HG02973 (cell line): ENCODE data around the gene PISD.

ENCODE experiments used
- ATAC-seq: cut with Tn5 transposase; IDR thresholded peaks from one replicate; pipeline ENCODE4 v1.9.1; 2021; ENCODE audit warnings: moderate library complexity; ENCODE audit not compliant: unreplicated experiment

The PISD gene

GRCh38 chr22:31626427-31627150 lies 35.4 kb downstream of the PISD start:
- ATAC-seq = no peak

GRCh38 chr22:31625661-31626426 lies 36.2 kb downstream of the PISD start:
- ATAC-seq = no peak

DNA sequence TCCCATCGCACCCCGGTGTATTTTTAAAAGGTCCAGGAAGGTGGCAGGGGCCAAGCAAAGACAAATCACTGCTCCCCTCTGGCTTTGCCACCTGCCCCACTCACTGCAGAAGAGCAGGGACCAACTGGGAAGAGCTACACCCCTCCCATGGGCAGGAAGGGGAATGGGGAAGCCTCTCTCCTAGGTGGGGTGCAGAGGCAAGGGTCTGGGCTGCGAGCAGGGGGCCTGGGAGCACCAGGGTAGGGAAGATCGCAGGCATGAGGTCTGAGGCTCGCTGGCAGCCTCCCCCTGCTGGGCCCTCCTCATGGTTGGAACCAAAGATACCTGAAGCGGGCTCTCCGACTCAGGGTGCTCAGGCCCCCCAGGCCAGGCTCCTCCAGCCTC lies 36.8 kb downstream of the PISD start:
- no peak for ATAC-seq

DNA sequence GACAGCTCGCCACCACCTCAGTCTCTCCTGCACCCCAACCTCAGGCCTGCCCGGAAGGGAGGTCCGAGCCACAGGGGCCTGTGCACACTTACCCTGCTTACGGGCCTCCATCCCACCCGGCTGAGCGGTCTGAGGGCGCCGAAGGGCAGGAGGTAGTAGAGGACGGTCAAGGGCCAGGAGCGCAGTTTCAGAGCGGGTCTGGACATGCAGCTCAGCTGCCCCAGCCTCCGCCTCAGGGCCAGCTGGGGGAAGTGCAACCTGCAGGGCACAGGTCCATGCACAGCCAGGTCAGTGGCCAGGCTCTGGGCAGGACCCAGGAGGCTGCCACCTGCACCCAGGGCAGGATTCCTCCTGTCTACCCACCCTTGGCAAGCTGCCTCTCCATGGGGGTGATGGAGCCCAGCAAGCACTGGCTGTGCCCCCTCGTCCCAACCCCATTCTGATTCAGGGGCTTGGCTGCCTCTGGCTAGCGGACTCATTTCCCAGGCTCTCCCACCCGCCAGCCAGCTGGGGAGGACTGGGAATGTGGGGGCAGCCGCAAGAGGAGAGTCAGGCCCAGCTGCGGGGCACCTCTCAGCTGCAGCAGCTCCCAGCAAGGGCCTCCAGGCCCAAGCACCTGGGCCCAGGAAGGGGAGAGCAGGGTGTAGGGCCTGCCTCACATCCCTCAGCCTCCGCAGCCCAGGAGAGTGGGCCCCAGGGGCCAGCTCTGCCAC lies 38.3 kb downstream of the PISD start:
- ATAC-seq = no peak

DNA sequence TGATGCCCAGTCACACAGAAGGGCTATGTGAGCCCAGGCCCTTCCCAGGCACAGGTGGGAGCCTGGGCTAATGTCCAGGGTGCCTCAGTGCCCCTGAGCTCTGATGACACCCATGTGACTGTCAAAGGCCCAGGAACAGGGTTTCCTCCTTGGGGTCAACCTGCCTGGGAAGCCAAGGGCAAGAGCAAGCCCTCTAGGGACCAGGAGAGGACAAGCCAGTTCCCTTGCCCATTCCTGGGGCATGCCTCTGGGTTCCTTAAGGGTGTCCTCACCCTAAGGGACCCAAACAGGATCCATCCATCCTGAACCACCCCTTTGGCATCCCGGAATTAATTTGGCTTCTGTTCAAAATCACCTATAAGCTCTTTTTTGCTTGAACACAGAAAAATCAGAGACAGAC lies 39.0 kb downstream of the PISD start:
- no peak for ATAC-seq

DNA sequence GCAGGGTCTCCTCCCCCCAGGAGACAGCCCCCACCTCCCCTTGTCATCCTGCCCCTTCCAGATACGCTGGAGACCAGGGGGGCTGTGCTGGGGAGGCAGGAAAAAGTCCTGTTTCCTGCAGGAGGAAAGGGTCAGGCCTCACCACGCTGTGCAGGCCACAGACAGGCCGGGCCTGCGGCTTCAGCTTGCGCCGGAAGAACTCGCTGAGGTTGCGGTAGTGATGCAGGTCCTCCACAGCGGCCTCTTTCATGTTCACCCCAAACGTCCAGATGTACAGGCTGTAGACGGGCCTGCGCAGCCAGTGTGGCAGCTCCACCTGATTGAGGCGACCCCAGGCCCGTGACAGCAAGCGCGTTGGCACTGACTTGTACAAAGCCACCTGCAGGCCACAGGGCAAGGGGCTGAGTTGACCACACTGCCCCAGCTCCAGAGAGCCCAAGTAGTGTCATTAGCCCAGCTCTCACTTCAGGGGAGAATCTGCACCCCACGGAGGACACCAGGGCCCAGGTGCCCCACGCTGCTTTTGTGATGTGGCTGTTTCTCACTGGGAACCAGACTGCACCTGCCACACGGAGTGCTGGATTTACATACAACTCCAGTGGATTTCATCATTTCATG lies 40.4 kb downstream of the PISD start:
- no peak for ATAC-seq

GRCh38 chr22:31620756-31621480 lies 41.1 kb downstream of the PISD start:
- no peak for ATAC-seq

GRCh38 chr22:31619611-31620300 lies 42.3 kb downstream of the PISD start:
- no peak for ATAC-seq

DNA sequence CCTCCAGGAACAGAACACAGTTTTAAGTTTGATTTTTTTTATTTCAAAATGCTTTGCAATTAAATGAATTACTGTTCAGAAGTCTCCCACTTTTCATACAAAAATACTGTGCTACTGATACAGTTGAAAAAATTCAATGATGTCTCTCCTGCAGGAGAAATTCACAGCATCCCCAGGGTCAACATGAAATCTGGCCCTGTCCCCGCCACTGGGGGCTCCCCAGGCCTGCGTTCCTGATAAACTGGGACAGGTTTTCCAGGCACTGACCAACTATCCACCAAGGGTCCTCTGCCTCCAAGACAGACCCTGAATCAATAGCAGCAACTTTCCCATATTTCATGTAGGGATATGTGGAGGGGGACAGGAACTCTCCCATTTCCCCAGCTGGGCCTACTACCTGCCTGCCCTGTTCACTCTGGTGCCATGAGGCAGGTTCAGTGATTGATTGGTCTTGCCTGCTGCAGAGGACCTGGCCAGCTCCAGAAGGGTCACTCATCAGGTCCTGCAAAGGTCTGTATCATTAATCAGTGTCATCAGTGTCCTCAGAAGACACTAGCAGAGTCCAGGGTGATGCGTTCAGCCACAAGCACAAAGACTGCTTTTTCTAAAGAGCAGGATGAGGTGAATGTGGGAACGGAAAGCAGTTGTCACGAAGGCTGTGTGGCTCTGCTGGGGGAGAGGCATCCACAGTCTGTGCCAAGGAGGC lies 43.4 kb downstream of the PISD start:
- no peak for ATAC-seq

DNA sequence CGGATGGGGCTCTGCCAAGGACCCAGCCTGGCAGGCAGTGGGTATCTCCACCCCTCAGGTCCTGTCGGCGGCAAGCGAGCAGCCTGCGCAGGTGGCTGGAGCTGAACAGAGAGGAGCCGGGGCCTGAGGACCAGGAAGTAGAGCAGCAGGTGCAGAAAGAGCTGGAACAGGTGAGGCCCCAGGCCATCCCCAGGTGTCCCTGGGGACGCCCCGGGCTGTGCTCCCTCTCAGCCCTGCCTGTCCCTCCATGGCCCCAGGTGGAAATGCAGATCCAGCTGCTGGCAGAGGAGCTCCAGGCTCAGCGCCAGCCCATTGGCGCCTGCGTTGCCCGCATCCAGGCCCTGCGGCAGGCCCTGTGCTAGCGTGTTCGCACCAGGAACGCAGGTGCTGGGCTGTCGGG lies 44.0 kb downstream of the PISD start:
- ATAC-seq = no peak

DNA sequence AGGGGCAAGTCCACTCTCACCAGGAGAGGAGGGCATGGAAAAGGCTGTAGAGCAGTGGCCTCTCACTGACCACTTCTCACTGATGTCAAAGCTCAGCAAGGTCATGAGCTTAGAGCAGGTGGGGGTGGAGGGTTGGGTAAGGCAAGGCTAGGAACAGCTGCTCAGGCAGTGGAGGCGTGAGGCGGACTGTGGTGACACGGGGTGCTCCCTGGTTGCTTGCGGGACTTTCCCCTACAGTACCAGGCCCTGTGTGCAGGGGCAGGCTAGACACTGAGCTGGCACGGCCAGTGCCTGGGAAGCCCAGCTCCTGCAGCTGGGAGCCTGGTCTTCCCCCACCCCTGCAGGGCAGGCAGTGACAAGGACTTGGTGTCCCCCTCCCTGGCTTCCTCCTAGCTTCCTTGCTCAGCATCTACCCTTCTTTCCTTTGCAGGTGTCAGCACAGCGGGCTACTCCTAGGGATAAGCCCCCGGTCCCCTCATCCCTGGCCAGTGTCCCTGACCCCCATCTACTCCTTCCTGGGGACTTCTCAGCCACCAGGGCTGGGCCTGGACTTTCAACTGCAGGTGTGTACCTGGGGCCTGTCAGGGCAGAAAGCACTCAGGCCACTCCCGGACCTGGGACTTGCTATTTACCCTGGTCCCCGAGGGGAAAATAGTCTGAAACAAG lies 45.6 kb downstream of the PISD start:
- peak; percentile 58 for ATAC-seq

DNA sequence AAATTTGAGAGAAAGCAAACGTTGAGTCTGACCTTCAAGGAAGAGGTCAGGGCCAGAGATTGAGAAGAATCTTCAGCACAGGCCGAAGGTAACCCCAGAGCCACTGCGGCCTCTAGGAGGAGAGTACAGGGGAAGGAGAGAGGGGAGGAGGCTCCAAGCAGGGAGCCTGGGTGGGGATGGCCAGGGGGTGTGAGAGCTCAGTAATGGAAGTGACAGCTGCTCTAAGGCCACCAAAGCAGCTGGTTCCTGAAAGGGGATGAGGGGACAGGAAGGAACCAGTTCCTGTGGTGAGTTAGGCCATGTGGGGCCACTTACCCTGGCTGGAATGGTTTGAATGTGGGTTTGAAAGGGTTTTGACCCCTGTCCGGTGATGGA lies 46.1 kb downstream of the PISD start:
- no peak for ATAC-seq

- no peak for ATAC-seq
These were observed 46.5 kb downstream of the PISD start for GRCh38 chr22:31615491-31615860.

DNA sequence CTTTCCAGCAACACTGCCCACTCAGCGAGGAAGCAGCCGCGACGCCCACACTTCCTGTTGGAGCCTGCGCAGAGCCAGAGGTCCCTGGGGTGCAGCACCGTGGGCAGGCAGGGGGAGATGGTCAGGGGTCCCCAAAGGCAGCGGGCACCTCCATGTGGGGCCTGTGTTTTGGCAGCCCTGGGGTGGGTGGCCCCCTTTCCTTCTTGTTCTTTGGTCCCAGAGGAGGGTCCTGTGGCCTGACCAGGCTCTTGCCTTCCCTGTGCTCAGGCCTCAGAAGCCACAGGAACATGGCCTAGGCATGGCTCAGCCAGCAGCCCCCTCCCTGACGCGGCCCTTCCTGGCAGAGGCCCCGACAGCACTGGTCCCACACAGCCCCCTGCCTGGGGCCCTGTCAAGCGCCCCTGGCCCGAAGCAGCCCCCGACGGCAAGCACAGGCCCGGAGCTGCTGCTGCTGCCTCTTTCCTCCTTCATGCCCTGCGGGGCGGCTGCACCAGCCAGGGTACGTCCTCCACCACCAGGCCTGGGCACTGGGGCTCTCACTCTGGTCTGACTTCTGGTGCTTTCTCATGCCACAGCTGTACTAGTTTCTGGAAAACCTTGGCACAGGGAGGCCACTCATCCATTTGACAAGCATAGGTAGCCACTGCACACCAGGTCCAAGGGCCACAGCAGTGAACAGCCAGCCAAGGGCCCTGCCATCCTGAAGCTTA lies 47.1 kb downstream of the PISD start:
- ATAC-seq = no peak

- ATAC-seq = no peak
These were observed 48.1 kb downstream of the PISD start for GRCh38 chr22:31613904-31614296.

GRCh38 chr22:31613286-31613903 lies 48.6 kb downstream of the PISD start:
- no peak for ATAC-seq

- no peak for ATAC-seq
These were observed 49.1 kb downstream of the PISD start for GRCh38 chr22:31612891-31613285.

- ATAC-seq = no peak
These were observed 50.8 kb downstream of the PISD start for GRCh38 chr22:31611061-31611760.
